ENCODE data around the gene STXBP4.

STXBP4 gene

DNA sequence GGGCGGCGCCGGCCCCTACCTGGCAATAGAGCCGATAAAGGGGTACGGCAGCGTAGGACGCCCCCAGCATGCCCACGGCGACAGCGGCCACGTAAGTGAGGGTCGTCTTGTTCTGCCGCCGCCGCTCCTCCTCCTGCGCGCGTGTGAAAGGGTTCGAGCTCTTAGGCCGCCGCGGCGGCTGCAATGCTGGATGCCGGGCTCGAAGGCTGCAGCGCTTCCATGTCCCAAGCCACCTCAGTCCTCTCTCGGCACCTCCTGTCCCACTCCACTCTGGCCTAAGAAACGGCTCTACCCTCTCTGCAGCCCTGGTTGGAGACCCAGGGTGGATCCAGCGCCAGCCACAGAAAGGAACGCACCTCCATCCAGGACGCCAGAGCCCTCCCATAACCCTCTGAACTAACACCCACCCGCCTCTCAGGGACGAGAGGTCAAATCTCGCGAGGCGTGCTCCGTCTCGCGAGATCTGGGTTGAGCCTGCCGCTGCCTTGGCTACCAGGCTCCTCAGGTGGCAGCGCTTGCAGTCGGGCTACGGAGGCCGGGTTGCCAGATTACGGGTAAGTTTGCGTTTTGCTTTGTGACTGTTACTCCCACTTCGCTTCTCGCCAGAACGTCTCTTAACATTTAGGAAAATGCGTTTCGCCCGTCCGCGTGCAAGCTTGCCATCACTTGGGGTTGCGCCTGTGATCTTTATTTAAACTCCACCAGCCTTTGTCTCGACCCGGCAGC lies at the start of gene STXBP4, which contains the start of gene COX11:
Gene STXBP4, plus strand, starts transcription at position 504 of the 726 bp plus-strand sequence. CDS start 17,455 bp downstream, outside the sequence.
Gene COX11, minus strand, starts transcription at position 393 of the 726 bp plus-strand sequence. Its CDS starts 8 bp downstream, at position 385.
- peak; percentile 91 for DNase-seq (ENCODE audit: low spot score)

- no peak for DNase-seq (ENCODE audit: low spot score)
These were observed 49.1 kb upstream of the STXBP4 start for GRCh38 chr17:54919425-54919824.

DNA sequence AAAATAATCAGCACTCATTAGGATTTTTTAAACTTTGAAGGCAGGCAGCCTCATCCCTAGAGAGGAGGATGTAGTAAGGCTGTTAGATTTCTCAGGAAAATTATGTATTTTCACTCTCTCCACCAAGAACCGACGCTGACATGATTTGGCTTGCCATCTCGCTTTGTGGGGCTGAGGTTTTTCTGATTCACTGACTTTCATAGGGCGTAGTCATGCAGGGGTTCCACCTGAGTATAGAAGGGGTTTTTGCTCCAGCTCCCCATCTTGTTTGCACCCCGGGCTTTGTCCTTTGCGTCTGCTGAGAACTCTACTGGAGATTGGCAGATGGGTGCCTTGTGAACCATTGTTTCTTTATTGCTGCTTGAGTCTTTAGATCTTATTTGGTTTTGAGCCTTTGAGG lies 47.7 kb upstream of the STXBP4 start:
- DNase-seq (ENCODE audit: low spot score) = no peak

GRCh38 chr17:54924405-54924804 lies 44.2 kb upstream of the STXBP4 start:
- DNase-seq (ENCODE audit: low spot score) = no peak

- DNase-seq (ENCODE audit: low spot score) = no peak
These were observed 41.0 kb upstream of the STXBP4 start for GRCh38 chr17:54927525-54927924.

DNA sequence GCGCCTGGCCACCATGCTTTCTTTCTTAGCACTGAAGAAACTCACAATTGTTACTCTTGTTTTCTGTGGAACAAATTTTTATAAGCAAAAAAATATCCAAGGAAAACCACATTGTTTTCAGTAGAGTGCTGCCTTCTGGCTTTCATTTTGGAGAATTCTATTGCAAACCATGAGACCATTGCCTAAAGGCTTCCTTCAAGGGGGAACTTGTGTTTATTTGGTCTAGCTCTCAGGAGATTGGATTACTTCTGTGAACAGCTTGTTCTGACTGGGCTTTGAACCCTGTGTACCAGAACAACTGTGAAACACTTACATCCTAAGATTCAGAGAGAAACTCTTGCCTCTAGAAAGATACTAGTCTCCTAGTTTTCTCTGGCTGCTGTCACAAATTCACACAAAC lies 35.9 kb upstream of the STXBP4 start:
- no peak for DNase-seq (ENCODE audit: low spot score)

GRCh38 chr17:54933921-54934320 lies 34.6 kb upstream of the STXBP4 start:
- DNase-seq (ENCODE audit: low spot score) = no peak

DNA sequence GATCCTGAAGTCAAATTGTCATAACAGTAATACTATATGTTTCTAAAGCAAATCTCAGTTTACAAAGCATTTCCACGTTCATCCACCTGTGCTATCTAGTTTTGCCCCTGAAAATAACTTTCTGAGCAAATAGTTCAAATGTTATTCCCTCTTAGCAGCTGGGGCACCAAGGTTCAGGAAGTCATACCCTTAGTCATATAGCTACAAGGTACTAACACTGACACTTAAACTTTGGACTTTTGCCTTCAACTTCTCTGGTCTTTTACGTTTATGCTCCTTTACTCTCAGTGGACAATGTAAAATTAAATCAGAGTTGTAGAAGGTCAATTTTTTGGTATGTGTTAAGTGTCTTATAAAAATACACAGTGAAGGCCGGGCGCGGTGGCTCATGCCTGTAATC lies 33.1 kb upstream of the STXBP4 start:
- DNase-seq (ENCODE audit: low spot score) = no peak

- DNase-seq (ENCODE audit: low spot score) = no peak
These were observed 31.5 kb upstream of the STXBP4 start for GRCh38 chr17:54937018-54937417.

- no peak for DNase-seq (ENCODE audit: low spot score)
These were observed 31.1 kb upstream of the STXBP4 start for GRCh38 chr17:54937426-54937825.

DNA sequence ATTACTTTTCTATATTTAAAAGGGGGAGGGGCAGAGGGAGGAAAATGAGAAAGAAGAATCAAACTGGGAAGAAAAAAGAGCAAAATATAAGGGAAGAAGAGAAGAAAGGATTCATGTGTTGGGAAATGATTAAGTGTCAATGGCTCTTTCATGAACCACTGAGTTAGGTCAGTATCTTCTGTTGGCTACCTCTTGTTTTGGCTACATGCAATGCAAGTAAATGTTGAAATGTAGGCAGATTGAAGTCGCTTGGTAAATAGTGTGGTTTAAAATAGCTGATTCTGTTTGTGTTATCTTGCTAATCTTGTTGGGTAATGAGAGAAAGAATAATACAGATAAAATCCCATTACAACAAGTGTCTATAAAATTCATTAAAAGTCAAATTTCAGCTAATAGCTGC lies 27.3 kb upstream of the STXBP4 start:
- DNase-seq (ENCODE audit: low spot score) = no peak

DNA sequence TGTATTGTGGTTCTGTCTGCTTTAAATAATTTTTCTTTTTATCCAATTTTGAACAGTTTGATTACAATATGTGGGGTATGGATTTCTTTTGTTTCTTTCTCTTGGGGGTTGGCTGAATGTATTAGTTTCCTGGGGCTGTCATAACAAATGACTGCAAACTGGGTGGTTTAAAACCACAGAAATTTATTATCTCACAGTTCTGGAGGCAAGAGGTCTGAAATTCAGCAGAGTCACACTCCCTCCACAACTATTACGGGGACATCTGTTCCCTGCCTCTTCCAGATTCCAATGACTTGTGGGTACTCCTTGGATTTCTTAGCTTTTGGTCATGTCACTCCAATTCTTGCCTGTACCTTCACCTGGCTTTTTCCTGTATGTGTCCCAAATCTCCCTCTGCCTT lies 23.8 kb upstream of the STXBP4 start:
- no peak for DNase-seq (ENCODE audit: low spot score)

GRCh38 chr17:54945231-54945630 lies 23.3 kb upstream of the STXBP4 start:
- no peak for DNase-seq (ENCODE audit: low spot score)

DNA sequence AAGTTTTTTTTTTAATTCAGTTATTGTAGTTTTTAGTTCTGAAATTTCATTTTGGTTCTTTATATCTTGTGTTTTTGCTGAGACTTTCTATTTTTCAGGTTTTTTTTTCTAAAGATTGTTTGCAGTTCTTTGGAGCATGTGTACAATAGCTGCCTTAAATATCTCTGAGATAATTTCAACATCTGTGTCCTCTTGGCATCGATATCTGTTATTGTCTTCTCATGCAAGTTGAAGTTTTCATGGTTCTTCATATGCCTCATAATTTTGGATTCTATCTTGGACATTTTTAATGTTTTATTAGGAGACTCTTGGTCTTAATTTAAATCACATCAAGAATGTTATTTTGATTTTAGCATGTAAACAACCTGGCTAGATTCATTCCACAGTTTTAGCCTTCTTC lies 22.9 kb upstream of the STXBP4 start:
- DNase-seq (ENCODE audit: low spot score) = no peak

GRCh38 chr17:54947396-54947795 lies 21.2 kb upstream of the STXBP4 start:
- no peak for DNase-seq (ENCODE audit: low spot score)

- peak; percentile 63 for DNase-seq (ENCODE audit: low spot score)
These were observed 20.2 kb upstream of the STXBP4 start for GRCh38 chr17:54948380-54948779.

- no peak for DNase-seq (ENCODE audit: low spot score)
These were observed 18.4 kb upstream of the STXBP4 start for GRCh38 chr17:54950116-54950515.

- DNase-seq (ENCODE audit: low spot score) = no peak
These were observed 17.3 kb upstream of the STXBP4 start for GRCh38 chr17:54951286-54951685.

GRCh38 chr17:54956791-54957190 lies 11.8 kb upstream of the STXBP4 start:
- no peak for DNase-seq (ENCODE audit: low spot score)

DNA sequence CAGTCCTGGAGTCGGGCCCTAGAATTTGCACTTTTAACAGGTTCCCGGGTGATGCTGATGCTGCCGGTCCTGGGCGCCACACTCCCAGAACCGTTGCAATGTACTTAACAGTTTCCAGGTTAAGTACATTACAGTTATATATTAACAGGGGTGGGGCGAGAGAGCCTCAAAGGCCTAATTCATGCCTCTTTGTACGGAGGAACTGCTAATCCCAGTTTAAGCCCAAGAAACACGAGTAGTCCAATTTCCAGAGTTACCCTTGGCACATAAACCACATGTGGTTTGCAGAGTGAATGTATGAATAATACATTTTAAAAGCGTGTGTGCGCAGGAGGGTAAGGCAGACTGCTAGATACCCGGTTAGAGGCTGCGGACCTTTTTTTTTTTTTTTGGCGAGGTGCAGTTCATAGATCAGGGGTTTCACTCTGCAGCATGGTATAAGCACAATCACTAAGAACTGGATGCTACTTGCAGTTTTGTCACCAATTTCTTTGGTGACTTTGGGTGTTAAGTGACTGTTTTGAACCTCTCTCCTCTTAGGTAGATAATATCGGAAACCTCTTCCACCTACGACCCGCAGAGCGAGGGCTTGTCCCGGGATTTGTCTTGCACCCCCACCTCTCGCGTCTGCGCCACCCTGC lies 824 bp upstream of the STXBP4 start:
- peak; percentile 12 for DNase-seq (ENCODE audit: low spot score)

DNA sequence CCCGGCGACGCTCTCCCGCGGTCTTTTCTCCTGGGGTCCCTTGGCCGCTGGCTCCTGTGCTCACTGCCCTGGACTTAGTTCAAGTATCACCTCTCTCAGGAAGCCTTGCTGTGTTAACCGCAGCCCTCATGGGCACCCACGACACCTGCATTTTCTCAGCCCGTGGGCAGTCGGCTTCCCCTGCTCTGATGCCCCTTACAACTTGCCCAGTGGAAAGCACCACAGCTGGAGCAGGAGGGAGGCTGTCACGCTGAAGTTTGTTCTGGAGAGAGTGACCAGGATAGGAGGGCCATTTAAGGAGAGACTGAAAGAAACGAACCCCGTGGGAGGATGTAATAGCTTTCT lies 395 bp downstream of the STXBP4 start:
- peak; percentile 43 for DNase-seq (ENCODE audit: low spot score)

GRCh38 chr17:54969658-54970572 lies 1.4 kb downstream of the STXBP4 start:
- no peak for DNase-seq (ENCODE audit: low spot score)

GRCh38 chr17:54971147-54971546 lies 2.6 kb downstream of the STXBP4 start:
- DNase-seq (ENCODE audit: low spot score) = no peak

Measured in hepatic stellate cell (primary cell).